ENCODE measurements around the gene OR10A5. TPM values are rescaled to one million over a fixed set of nuclear protein-coding genes. Genes with fewer than 3 reads are reported as not detected.
A peak's percentile ranks its signal among the peaks of the same experiment; 100 is the strongest.

Gene OR10A5
- total and polyA plus RNA-seq, 2 experiments from 2014 or later = 0.37 TPM; not detected in 1

GRCh38 chr11:6833356-6833755 is 12.1 kb upstream of the OR10A5 start:
- H3K36me3 Mint-ChIP-seq (ENCODE audit: low read depth) = no peaks in the 10 kb centered on the region
- H3K9me2 ChIP-seq (ENCODE audit: insufficient read depth) = peaks cover 3% of the 10 kb centered on the region; the same call in 1 of the 2 replicates
- H3K4me3 Mint-ChIP-seq = no peak overlapping the region
- no peak for ATAC-seq
- H3K9me3 Mint-ChIP-seq = no peaks in the 10 kb centered on the region
- H3K4me1 Mint-ChIP-seq = no peaks in the 10 kb centered on the region
- 0 out of 2 replicates have a peak overlapping the region, but pooled peaks have one; percentile 58 for H3K27ac Mint-ChIP-seq
- no peaks in the 10 kb centered on the region for H3K27me3 ChIP-seq (ENCODE audit: insufficient read depth)
- no peak for DNase-seq (ENCODE audit: low spot score)
- H3K36me3 ChIP-seq (ENCODE audit: insufficient read depth) = no peaks in the 10 kb centered on the region
- no peak overlapping the region for H3K4me3 ChIP-seq
- H3K4me2 ChIP-seq = no peak overlapping the region
- H3K27ac ChIP-seq (ENCODE audit: low read depth) = no peak overlapping the region
- 0 out of 2 replicates have a peak overlapping the region, but pooled peaks have one; percentile 34 for H2AFZ ChIP-seq
- H3K4me1 ChIP-seq (ENCODE audit: insufficient read depth) = no peaks in the 10 kb centered on the region
- no peaks in the 10 kb centered on the region for H4K20me1 ChIP-seq (replicated peaks; ENCODE audit: insufficient read depth)
- no peaks in the 10 kb centered on the region for H3K27me3 Mint-ChIP-seq (ENCODE audit: insufficient read depth, low read depth, poor library complexity)
- H3K79me2 ChIP-seq (replicated peaks; ENCODE audit: insufficient read depth) = no peaks in the 10 kb centered on the region
- H3F3A ChIP-seq (replicated peaks; ENCODE audit: low read depth) = no peaks in the 10 kb centered on the region
- no peak for TF ChIP-seq CTCF (conservative IDR thresholded peaks at IDR 0.05; ENCODE audit: low read depth in 2 of 2)
- TF ChIP-seq ZNF114 (CRISPR knock-in tag; IDR thresholded peaks at IDR 0.05) = no peak

- no peaks in the 10 kb centered on the region for H3K27me3 Mint-ChIP-seq (ENCODE audit: insufficient read depth, low read depth, poor library complexity)
- Histone ChIP-seq H3K9me2 (ENCODE audit: insufficient read depth) (peaks cover 3% of the 10 kb centered on the region; the same call in 1 of the 2 replicates), H3K27me3 (ENCODE audit: insufficient read depth) (no peaks in the 10 kb centered on the region), H3K79me2 (replicated peaks; ENCODE audit: insufficient read depth) (no peaks in the 10 kb centered on the region), H3K4me3 (no peak overlapping the region), H3K36me3 (ENCODE audit: insufficient read depth) (no peaks in the 10 kb centered on the region), H3F3A (replicated peaks; ENCODE audit: low read depth) (no peaks in the 10 kb centered on the region), H4K20me1 (replicated peaks; ENCODE audit: insufficient read depth) (no peaks in the 10 kb centered on the region), H3K27ac (ENCODE audit: low read depth) (no peak overlapping the region), H3K4me1 (ENCODE audit: insufficient read depth) (no peaks in the 10 kb centered on the region), H2AFZ (no peak overlapping the region), H3K4me2 (no peak overlapping the region)
- no peaks in the 10 kb centered on the region for H3K9me3 Mint-ChIP-seq
- ATAC-seq = no peak
- no peak overlapping the region for H3K4me3 Mint-ChIP-seq
- TF ChIP-seq POLR2AphosphoS5 (IDR thresholded peaks at IDR 0.05; ENCODE audit: low read depth) (no peak), JUNB (IDR thresholded peaks at IDR 0.05; ENCODE audit: unreplicated experiment) (no peak), STAT1 (IDR thresholded peaks at IDR 0.05; ENCODE audit: unreplicated experiment) (no peak), ZNF462 (CRISPR knock-in tag; IDR thresholded peaks at IDR 0.05) (no peak)
- TF ChIP-seq, protein P1, sequence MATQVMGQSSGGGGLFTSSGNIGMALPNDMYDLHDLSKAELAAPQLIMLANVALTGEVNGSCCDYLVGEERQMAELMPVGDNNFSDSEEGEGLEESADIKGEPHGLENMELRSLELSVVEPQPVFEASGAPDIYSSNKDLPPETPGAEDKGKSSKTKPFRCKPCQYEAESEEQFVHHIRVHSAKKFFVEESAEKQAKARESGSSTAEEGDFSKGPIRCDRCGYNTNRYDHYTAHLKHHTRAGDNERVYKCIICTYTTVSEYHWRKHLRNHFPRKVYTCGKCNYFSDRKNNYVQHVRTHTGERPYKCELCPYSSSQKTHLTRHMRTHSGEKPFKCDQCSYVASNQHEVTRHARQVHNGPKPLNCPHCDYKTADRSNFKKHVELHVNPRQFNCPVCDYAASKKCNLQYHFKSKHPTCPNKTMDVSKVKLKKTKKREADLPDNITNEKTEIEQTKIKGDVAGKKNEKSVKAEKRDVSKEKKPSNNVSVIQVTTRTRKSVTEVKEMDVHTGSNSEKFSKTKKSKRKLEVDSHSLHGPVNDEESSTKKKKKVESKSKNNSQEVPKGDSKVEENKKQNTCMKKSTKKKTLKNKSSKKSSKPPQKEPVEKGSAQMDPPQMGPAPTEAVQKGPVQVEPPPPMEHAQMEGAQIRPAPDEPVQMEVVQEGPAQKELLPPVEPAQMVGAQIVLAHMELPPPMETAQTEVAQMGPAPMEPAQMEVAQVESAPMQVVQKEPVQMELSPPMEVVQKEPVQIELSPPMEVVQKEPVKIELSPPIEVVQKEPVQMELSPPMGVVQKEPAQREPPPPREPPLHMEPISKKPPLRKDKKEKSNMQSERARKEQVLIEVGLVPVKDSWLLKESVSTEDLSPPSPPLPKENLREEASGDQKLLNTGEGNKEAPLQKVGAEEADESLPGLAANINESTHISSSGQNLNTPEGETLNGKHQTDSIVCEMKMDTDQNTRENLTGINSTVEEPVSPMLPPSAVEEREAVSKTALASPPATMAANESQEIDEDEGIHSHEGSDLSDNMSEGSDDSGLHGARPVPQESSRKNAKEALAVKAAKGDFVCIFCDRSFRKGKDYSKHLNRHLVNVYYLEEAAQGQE (IDR thresholded peaks at IDR 0.05; ENCODE audit: unreplicated experiment) = no peak
- H3K27ac Mint-ChIP-seq = no peak overlapping the region
- H3K4me1 Mint-ChIP-seq = no peaks in the 10 kb centered on the region
- DNase-seq (ENCODE audit: low spot score) = no peak
- no peaks in the 10 kb centered on the region for H3K36me3 Mint-ChIP-seq (ENCODE audit: low read depth)
These were observed 11.5 kb upstream of the OR10A5 start for GRCh38 chr11:6834021-6834420.

Measured in GM23338 (cell line).